NCI-H2227 (cell line): Measurements from ENCODE around the gene EPHB6.

ENCODE experiments used
- DNase-seq: peaks from one replicate; lab custom pipeline; 2025; ENCODE audit not compliant: unreplicated experiment; lab: John Stamatoyannopoulos, UW

EPHB6 gene, protein sequence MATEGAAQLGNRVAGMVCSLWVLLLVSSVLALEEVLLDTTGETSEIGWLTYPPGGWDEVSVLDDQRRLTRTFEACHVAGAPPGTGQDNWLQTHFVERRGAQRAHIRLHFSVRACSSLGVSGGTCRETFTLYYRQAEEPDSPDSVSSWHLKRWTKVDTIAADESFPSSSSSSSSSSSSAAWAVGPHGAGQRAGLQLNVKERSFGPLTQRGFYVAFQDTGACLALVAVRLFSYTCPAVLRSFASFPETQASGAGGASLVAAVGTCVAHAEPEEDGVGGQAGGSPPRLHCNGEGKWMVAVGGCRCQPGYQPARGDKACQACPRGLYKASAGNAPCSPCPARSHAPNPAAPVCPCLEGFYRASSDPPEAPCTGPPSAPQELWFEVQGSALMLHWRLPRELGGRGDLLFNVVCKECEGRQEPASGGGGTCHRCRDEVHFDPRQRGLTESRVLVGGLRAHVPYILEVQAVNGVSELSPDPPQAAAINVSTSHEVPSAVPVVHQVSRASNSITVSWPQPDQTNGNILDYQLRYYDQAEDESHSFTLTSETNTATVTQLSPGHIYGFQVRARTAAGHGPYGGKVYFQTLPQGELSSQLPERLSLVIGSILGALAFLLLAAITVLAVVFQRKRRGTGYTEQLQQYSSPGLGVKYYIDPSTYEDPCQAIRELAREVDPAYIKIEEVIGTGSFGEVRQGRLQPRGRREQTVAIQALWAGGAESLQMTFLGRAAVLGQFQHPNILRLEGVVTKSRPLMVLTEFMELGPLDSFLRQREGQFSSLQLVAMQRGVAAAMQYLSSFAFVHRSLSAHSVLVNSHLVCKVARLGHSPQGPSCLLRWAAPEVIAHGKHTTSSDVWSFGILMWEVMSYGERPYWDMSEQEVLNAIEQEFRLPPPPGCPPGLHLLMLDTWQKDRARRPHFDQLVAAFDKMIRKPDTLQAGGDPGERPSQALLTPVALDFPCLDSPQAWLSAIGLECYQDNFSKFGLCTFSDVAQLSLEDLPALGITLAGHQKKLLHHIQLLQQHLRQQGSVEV

DNA sequence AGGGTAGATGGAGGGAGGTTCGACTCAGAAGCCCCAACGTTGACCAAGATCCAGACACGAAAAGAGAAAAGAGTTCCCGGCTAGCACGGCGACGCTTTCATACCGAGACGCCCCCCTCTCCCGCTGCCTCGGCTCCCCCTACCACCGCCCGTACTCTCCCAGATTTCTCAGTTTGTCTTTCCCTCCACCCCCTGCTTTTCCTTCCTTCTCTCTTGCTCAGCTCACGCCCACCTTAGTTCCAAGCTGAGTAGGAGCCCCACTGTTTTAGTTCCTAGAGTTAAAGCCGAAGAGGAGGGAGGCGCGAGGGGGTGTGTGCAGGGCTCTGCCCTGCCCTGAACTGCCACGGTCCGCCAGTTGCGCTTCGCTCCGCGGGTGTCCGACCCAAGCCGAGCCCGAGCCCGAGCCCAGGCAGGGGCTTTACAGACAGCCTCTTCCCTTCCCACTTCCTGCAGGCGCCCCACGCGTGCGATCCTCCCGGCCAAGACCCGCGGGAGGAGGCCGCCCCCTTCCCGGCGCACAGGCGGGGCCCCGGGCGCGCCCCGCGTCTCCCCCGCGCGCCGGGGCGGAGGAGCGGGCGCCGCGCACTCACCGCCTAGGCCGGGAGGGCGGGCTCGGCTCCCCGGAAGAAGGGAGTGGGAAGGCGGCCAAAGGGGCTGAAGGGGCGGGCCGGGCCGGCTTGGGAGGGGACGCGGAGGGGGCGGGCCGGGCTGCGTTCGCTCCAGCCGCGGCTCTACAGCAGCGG is at the start of gene EPHB6:
Gene EPHB6, plus strand, starts transcription at position 705 of the 742 bp plus-strand sequence. CDS start 8,152 bp downstream, outside the sequence.
- peak; percentile 31 for DNase-seq

DNA sequence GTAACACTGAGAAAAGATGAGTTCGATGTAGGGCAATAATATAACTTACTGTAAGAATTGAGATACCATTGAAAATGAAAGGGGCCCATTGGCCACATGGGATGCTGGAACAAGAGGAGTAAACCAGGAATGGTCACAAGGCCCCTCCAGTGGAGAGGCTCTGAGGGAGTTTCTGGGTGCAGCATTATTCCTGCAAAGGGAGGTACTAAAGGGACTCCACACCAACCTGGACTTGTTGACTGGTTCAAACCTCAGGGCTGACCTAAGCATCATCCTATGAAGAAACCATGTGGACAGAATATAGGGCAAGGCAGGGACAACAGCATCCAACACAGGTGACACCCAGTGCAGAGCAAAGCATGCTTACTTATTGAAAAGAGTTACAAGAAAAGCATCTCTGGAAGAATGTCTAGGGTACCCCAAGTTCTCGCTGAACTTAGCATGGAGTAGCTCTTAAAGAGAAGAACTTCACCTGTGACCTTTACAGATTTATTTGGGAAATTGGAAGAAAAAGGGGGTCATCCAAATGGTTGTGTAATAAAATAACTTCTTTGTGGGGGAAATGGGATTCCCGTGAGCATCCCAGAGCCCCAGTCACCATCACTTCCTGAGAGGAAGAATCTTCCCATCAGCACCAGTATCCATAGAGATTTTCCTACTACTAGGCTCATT is 49.4 kb upstream of the EPHB6 start:
- no peak for DNase-seq

DNA sequence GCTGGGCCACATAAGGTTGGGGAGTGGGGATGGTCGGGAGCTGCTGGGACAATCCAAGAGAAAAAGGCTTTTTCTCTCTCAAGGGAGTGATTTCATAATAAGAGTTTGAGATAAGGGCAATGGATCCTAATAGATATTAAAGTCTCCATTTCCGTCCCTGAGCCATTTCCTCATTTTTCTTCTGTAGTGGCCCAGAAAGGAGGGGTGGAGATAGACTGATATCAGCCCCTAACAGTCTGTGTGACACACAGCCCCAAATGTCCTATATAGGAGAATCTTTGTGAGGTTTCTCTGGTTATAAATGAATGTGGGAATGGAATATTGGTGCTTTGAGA is 48.9 kb upstream of the EPHB6 start:
- no peak for DNase-seq

DNA sequence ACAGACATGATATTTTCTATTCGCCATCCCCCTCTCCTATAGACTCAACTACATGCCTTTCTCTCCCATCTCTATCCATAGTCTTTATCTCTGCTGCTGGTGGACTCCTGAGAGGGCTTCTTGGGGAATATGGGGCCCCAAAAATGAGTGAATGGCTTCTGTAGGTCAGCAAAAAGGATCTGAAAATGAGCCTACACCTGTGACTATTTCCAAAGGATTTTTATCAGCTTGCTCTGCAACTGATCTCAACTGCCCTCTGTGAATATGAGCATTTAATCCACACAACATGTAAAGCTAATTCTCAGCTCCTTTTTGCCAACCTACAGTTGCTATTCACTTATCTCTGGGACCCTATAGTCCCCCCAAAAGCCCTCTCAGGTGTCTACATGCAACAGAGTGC is 47.9 kb upstream of the EPHB6 start:
- no peak for DNase-seq

DNA sequence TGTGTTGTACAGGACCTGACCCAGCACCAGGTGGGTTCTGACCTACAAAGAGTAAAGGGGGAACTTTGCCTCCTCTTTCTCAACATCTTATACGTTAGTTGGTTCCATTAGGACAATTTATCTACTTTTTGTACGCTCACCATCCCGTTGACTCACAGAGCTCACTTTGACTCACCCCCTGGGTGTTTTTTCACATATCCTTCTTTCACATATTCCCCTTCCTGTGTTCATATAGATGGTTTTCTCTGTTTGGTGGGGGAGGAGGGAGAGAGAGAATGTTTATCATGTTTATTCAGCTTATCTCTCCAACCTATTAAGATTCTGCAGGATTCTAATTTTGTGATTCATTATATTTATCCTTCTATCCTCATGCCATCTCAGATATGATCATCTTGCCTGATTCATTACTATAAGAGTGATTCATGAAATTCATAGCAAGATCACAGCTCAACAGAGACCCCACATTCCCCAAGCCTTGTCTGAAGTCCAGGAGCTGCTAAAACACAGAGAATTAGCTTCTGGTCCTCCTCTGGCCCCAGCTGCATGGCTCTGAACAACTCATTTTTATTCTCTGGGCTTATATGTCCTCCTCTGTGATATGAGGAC is 46.9 kb upstream of the EPHB6 start:
- no peak for DNase-seq

GRCh38 chr7:142808461-142808801 is 46.4 kb upstream of the EPHB6 start:
- DNase-seq = no peak

DNA sequence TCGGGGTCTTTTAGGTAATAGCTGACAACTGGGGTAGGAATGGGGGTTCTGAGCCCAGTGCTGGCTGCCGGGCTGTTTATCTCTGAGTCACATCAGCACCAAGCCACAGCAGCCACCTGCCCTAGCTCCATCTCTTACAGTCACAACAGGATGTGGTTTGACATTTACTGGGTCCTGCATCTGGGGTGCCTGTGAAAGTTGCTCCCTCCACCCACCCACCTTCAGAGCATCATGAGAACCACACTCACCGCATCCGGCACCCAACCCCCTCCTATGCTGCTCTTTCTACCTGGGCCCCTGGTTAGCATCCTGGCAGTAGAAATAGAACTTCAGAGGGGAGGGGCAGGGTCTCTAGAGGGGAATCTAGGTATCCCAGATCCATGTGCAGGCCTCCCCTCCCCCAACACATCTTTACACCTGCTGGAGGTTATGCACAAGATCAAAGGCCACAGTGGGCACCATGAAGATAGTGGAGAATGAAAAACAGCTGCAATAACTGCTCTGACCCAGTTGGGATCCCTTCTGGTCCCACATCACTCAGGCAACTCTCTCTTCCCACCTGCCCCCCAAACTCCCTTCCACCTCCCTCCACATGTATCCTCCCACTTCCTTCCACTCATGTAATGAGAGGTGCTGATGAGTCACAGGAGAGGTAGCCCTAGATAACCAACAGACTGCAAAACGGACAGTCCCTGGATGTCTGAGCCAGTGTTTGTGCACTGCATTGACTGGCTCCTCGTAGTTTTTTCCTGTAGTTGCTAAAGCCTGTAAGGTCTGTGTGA is 45.9 kb upstream of the EPHB6 start:
- DNase-seq = no peak

GRCh38 chr7:142809671-142810070 is 45.2 kb upstream of the EPHB6 start:
- no peak for DNase-seq

GRCh38 chr7:142811154-142811737 is 43.6 kb upstream of the EPHB6 start:
- no peak for DNase-seq

DNA sequence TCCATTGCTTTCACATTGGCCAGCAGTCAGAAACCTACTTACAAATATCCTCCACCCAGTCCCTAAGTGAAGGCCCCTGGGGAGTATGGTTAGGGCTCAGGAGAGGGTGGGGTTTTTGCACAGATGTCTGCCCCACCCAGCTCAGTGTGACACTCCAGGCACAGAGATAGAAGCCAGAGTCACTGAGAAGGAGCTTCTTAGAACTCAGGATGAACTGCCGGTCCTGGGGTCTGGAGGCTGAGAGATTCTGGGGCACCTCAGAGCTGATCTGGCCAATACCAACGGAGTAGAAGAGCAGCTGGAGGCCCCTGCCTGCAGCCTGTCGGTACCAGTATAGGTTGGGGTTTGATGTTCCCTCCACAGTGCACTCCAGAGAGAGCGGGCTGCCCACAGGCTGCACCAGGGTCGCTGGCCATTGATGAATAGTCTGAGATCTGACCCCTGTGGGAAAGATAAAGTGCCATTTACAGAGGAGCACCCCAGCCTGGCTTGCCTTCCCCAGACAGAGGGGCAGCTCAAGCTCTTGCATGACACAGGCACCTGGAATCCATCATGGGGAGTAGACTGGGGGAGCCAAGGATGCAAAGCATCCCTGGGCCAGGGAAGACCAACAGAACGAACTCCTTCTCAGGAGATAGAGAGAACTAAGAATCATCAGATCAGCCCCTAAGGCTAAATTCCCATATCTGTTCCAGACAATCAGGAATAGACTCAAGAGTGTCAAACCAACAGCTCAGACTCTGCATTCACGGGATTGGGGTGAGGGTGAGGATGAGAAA is 42.2 kb upstream of the EPHB6 start:
- no peak for DNase-seq

GRCh38 chr7:142813226-142813625 is 41.6 kb upstream of the EPHB6 start:
- no peak for DNase-seq

DNA sequence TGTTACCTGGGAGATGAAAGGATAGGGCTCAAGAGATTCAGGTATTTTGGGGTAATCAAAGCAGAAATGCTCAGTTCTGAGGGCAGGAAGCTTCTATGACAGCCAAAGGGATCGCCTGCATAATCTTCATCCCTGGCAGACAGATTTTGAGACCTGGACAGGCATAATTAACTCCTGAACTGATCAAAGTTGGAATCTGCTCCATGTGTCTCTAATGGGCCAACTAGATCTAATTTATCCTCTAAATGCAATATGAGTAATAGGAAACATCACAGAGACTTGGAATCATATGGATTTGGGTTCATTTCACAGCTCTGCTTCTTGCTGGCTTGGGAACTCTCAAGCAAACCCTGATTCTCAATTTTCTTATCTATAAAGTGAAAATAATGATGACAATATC is 41.2 kb upstream of the EPHB6 start:
- DNase-seq = no peak

DNA sequence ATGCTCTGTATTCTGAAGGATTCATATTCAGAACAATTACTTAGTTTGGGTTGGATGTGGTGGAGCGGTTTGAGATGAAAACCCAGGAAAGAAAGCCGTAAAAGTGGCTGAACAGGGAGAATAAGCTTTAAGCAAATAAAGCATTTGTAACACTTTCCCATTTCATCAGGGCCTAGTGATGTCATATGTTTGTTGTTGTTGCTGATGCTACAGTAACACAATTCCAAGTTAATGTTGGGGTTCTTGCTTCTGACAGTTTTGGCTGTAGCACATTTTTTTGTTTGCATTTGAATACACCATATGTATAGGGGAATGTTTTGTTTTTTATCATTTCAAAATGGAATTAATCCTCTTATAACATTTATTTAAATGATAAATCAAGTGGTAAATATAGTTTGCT is 40.4 kb upstream of the EPHB6 start:
- no peak for DNase-seq

- DNase-seq = no peak
These were observed 39.7 kb upstream of the EPHB6 start for GRCh38 chr7:142815134-142815533.

GRCh38 chr7:142817506-142817905 is 37.4 kb upstream of the EPHB6 start:
- DNase-seq = no peak

GRCh38 chr7:142819530-142819929 is 35.3 kb upstream of the EPHB6 start:
- DNase-seq = no peak

- no peak for DNase-seq
These were observed 32.2 kb upstream of the EPHB6 start for GRCh38 chr7:142822714-142823113.

GRCh38 chr7:142827951-142828500 is 26.9 kb upstream of the EPHB6 start:
- DNase-seq = no peak
